ENCODE results near the gene ADK. TPM values are rescaled to one million over a fixed set of nuclear protein-coding genes. Genes with fewer than 3 reads are reported as not detected.

Gene ADK
- total RNA-seq, 2 experiments from 2014 or later = 26.4 to 31.1 TPM

- peaks cover 4% of the 10 kb centered on the region; the same call in 1 of the 2 replicates for H3K36me3 ChIP-seq (ENCODE audit: insufficient read depth, low read length)
- no peaks in the 10 kb centered on the region for H3K9me2 ChIP-seq (ENCODE audit: insufficient read depth, low read length)
- peak; percentile 95 for TF ChIP-seq CTCF (conservative IDR thresholded peaks at IDR 0.05; ENCODE audit: low read length)
- no peak for TF ChIP-seq EZH2phosphoT487 (IDR thresholded peaks at IDR 0.05; ENCODE audit: borderline replicate concordance, low read depth, low read length)
- H3K4me3 ChIP-seq (ENCODE audit: low read depth, low read length, poor library complexity, severe bottlenecking) = no peak overlapping the region
- DNase-seq (ENCODE audit: low spot score) = peak; percentile 63
- H3K9me3 ChIP-seq (ENCODE audit: low read length) = no peaks in the 10 kb centered on the region
- intact Hi-C loops (cut with micrococcal nuclease; ENCODE audit: unreplicated experiment) = loop anchor here (2.0 to 5.0 kb wide), 3 partner anchors 778 to 993 kb away; partner anchors contain the start of gene COMTD1
- H4K20me1 ChIP-seq (ENCODE audit: insufficient read depth, low read length) = no peaks in the 10 kb centered on the region
- H3K4me1 ChIP-seq (ENCODE audit: insufficient read depth, low read length, poor library complexity, severe bottlenecking) = no peaks in the 10 kb centered on the region
- no peaks in the 10 kb centered on the region for H3K79me2 ChIP-seq (ENCODE audit: insufficient read depth, low read depth, low read length)
- POLR2A ChIA-PET = interaction anchor here (0.5 to 1.4 kb wide), 5 partner anchors 33 to 490 kb away, joined by 3 to 10 read pairs (median 3); no protein-coding TSS in a partner anchor
- CTCF ChIA-PET (ENCODE audit: unreplicated experiment) = no interaction called here
- H3K27ac ChIP-seq (ENCODE audit: low read depth, low read length, poor library complexity, severe bottlenecking) = no peak overlapping the region
- no peak overlapping the region for H3K4me2 ChIP-seq (ENCODE audit: low read length)
- H2AFZ ChIP-seq (ENCODE audit: low read length) = no peak overlapping the region
- no TSS peak for BruUV-seq (replicated peaks)
Measured at GRCh38 chr10:74244097-74244685, 93.2 kb downstream of the ADK start.

GRCh38 chr10:74244807-74245206 is 93.8 kb downstream of the ADK start:
- H3K27ac ChIP-seq (ENCODE audit: low read depth, low read length, poor library complexity, severe bottlenecking) = no peak overlapping the region
- intact Hi-C loops (cut with micrococcal nuclease; ENCODE audit: unreplicated experiment) = loop anchor here (2.0 to 5.0 kb wide), 3 partner anchors 777 to 992 kb away; partner anchors contain the start of gene COMTD1
- no peak overlapping the region for H2AFZ ChIP-seq (ENCODE audit: low read length)
- peaks cover 4% of the 10 kb centered on the region; the same call in 1 of the 2 replicates for H3K36me3 ChIP-seq (ENCODE audit: insufficient read depth, low read length)
- no peak for DNase-seq (ENCODE audit: low spot score)
- TF ChIP-seq CTCF (conservative IDR thresholded peaks at IDR 0.05; ENCODE audit: low read length) (no peak), EZH2phosphoT487 (IDR thresholded peaks at IDR 0.05; ENCODE audit: borderline replicate concordance, low read depth, low read length) (no peak)
- H3K4me3 ChIP-seq (ENCODE audit: low read depth, low read length, poor library complexity, severe bottlenecking) = no peak overlapping the region
- H3K9me2 ChIP-seq (ENCODE audit: insufficient read depth, low read length) = no peaks in the 10 kb centered on the region
- H3K79me2 ChIP-seq (ENCODE audit: insufficient read depth, low read depth, low read length) = no peaks in the 10 kb centered on the region
- ChIA-PET POLR2A (interaction anchor here (0.6 to 1.4 kb wide), 3 partner anchors 32 to 490 kb away, joined by 3 to 4 read pairs (median 3); no protein-coding TSS in a partner anchor), CTCF (ENCODE audit: unreplicated experiment) (no interaction called here)
- no peaks in the 10 kb centered on the region for H3K4me1 ChIP-seq (ENCODE audit: insufficient read depth, low read length, poor library complexity, severe bottlenecking)
- no peaks in the 10 kb centered on the region for H3K9me3 ChIP-seq (ENCODE audit: low read length)
- H4K20me1 ChIP-seq (ENCODE audit: insufficient read depth, low read length) = no peaks in the 10 kb centered on the region
- H3K4me2 ChIP-seq (ENCODE audit: low read length) = no peak overlapping the region
- BruUV-seq (replicated peaks) = no TSS peak

- Histone ChIP-seq H3K9me2 (ENCODE audit: insufficient read depth, low read length) (no peaks in the 10 kb centered on the region), H3K4me1 (ENCODE audit: insufficient read depth, low read length, poor library complexity, severe bottlenecking) (no peaks in the 10 kb centered on the region), H3K79me2 (ENCODE audit: insufficient read depth, low read depth, low read length) (no peaks in the 10 kb centered on the region), H3K36me3 (ENCODE audit: insufficient read depth, low read length) (peaks cover 4% of the 10 kb centered on the region; the same call in 1 of the 2 replicates), H3K4me3 (ENCODE audit: low read depth, low read length, poor library complexity, severe bottlenecking) (no peak overlapping the region), H3K27ac (ENCODE audit: low read depth, low read length, poor library complexity, severe bottlenecking) (no peak overlapping the region), H4K20me1 (ENCODE audit: insufficient read depth, low read length) (no peaks in the 10 kb centered on the region), H2AFZ (ENCODE audit: low read length) (no peak overlapping the region), H3K9me3 (ENCODE audit: low read length) (no peaks in the 10 kb centered on the region), H3K4me2 (ENCODE audit: low read length) (no peak overlapping the region)
- TF ChIP-seq CTCF (conservative IDR thresholded peaks at IDR 0.05; ENCODE audit: low read length) = no peak
- no peak for TF ChIP-seq EZH2phosphoT487 (IDR thresholded peaks at IDR 0.05; ENCODE audit: borderline replicate concordance, low read depth, low read length)
- CTCF ChIA-PET (ENCODE audit: unreplicated experiment) = no interaction called here
- POLR2A ChIA-PET = interaction anchor here (0.6 to 0.8 kb wide), 6 partner anchors 15 to 435 kb away, joined by 3 to 10 read pairs (median 4); no protein-coding TSS in a partner anchor
- DNase-seq (ENCODE audit: low spot score) = no peak
- BruUV-seq (replicated peaks) = no TSS peak
- intact Hi-C loops (cut with micrococcal nuclease; ENCODE audit: unreplicated experiment) = no loop called here
Measured at GRCh38 chr10:74246495-74246894, 95.5 kb downstream of the ADK start.

Data from OCI-LY7 (cell line).